ENCODE measurements around the gene TOR1A.

The TOR1A gene

GRCh38 chr9:129852579-129852978 is 28.6 kb upstream of the TOR1A start:
- no peak for DNase-seq (ENCODE audit: low read depth, low spot score)

GRCh38 chr9:129851821-129852220 is 27.9 kb upstream of the TOR1A start:
- DNase-seq (ENCODE audit: low read depth, low spot score), result no peak

- peak; percentile 52 for DNase-seq (ENCODE audit: low read depth, low spot score)
Observed at GRCh38 chr9:129850821-129851550, 27.1 kb upstream of the TOR1A start.

GRCh38 chr9:129849901-129850300 is 26.0 kb upstream of the TOR1A start:
- DNase-seq (ENCODE audit: low read depth, low spot score), result no peak

- DNase-seq (ENCODE audit: low read depth, low spot score), result no peak
Observed at GRCh38 chr9:129848712-129849441, 24.9 kb upstream of the TOR1A start.

- no peak for DNase-seq (ENCODE audit: low read depth, low spot score)
Observed at GRCh38 chr9:129845373-129845772, 21.4 kb upstream of the TOR1A start.

- DNase-seq (ENCODE audit: low read depth, low spot score), result no peak
Observed at GRCh38 chr9:129841071-129841470, 17.1 kb upstream of the TOR1A start.

- no peak for DNase-seq (ENCODE audit: low read depth, low spot score)
Observed at GRCh38 chr9:129840034-129840433, 16.1 kb upstream of the TOR1A start.

GRCh38 chr9:129839324-129840023 is 15.5 kb upstream of the TOR1A start:
- DNase-seq (ENCODE audit: low read depth, low spot score), result no peak

- peak; percentile 47 for DNase-seq (ENCODE audit: low read depth, low spot score)
Observed at GRCh38 chr9:129838707-129839259, 14.8 kb upstream of the TOR1A start.

GRCh38 chr9:129836311-129837007 is 12.5 kb upstream of the TOR1A start:
- DNase-seq (ENCODE audit: low read depth, low spot score), result no peak

GRCh38 chr9:129835860-129836223 is 11.9 kb upstream of the TOR1A start:
- no peak for DNase-seq (ENCODE audit: low read depth, low spot score)

GRCh38 chr9:129835128-129835859 is 11.4 kb upstream of the TOR1A start, which contains the start of the genes C9orf78 and USP20:
Gene C9orf78 (minus strand): TSS chr9:129835275. CDS start chr9:129835221, 54 bp downstream.
Gene USP20 (plus strand): TSS chr9:129835458. CDS start chr9:129852556, 17,098 bp downstream.
- peak; percentile 99 for DNase-seq (ENCODE audit: low read depth, low spot score)

- no peak for DNase-seq (ENCODE audit: low read depth, low spot score)
Observed at GRCh38 chr9:129834489-129835127, 10.7 kb upstream of the TOR1A start.

- no peak for DNase-seq (ENCODE audit: low read depth, low spot score)
Observed at GRCh38 chr9:129832982-129833381, 9.0 kb upstream of the TOR1A start.

- no peak for DNase-seq (ENCODE audit: low read depth, low spot score)
Observed at GRCh38 chr9:129828969-129829368, 5.0 kb upstream of the TOR1A start.

- no peak for DNase-seq (ENCODE audit: low read depth, low spot score)
Observed at GRCh38 chr9:129828051-129828450, 4.1 kb upstream of the TOR1A start.

GRCh38 chr9:129826759-129827158 is 2.8 kb upstream of the TOR1A start:
- DNase-seq (ENCODE audit: low read depth, low spot score), result no peak

- no peak for DNase-seq (ENCODE audit: low read depth, low spot score)
Observed at GRCh38 chr9:129826344-129826743, 2.4 kb upstream of the TOR1A start.

GRCh38 chr9:129823542-129823934 is 398 bp downstream of the TOR1A start:
- no peak for DNase-seq (ENCODE audit: low read depth, low spot score)

All from astrocyte of the hippocampus (primary cell).